ENCODE data around the gene NAP1L4.

The NAP1L4 gene

DNA sequence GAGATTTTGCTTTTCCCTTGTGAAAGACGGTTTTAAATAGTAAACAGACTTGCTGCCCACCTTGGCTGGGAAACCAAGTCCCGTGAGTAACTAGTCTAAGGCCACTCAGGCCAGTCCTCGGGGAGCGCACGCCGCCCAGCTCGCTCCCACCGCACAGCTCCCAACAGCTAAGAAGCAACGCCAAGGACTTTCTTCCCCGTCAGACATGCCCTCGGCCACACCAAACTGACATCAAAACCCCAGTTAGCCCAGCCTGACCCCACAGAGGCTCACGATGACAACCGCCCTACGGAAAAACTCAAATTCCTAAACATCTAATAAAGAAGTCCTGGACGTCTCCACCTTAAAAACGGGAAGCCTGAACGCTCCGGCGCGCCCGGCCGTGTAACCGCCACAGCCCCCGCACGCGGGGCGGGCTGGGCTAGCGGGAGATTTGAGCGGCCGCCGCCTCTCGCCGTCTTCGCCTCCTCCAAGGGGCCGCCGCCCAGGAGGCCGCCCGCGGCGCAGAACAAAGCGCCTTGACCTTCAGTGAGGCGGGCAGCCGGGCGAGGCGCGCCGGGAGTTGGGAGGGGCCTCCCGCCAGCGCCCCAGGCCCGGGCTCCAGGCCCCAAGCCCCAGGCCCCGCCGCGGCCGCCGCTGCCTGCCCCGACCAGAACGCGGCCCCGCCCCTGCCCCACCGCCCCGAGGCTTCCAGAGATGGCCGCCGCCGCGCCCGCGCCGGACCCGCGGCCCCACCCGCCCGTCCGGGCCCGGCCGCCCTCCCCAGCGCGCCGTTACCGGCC, 486 bp downstream of the NAP1L4 start:
- DNase-seq = peak; percentile 55

DNA sequence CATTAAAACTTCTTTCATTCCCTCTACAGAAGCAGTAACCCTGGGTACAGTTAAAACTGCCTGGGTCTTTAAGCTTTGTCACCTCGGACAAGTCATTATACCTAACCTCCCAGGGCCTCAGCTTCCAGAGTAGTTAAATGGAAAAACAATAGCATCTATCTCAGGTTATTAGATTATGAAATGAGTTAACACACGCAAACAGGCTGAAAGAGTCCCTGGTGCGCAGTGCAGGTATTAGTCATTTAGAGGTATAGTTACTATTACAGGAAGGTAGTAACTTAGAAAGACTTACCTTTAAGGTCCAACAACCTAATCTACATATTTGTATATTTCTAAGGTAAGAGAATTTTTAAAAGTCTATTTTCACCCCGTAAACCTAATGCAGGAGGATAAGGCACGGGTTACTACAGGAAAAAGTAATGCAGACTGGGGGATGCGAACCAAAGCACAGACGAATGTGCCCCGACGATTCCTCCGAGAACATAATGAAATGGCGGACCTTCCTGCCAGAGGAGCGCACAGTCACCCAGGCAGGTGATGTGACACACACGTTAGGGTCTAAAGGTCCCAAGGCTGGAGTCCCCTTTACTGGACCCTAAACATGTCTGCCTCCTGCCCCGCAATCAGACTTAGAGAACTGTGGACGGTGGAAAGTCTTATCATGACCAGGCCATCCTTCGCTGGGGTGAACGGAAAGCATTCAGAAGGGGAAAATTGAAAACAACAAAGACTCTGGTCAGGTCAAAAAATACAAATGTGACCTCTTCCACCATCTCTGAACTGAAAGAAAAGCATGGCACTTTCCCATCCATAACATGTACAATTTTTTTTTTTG, 1.3 kb downstream of the NAP1L4 start:
- DNase-seq = peak; percentile 56

DNA sequence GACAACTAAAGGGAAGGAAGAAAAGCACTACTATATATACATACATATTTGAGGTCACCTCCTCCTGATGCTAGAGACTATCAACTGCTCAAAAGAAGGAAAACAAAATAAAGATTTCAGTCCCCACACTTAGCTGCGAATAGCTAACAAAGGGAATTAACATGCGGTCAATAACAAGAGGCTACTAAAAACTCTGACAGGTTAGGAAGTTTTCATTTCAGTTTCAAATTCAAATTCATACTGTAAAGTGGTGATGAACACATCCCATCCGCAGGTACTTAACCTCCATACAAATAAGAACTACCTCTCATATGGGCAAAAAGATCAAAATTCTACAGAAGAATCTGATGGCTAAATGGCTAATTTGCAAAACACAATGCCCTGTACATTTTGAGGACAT, 2.6 kb downstream of the NAP1L4 start:
- no peak for DNase-seq

DNA sequence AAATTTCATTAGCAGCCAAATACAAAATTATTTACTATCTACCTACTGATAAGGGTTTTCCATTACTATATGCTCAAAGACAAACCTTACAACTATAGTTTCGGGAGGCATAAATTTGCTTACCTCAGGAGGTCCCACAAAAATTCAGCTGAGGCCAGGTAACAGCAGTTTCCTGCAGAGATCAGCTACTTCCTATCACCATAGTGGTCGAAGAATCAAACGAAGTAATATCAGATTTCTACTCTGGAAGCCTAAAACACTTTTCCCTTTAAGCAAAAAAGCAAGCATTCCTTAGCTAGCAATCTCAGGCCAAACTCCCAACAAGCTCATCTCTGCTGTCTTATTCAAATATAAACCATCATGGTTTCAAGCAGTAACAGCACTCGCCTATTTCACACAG, 3.1 kb downstream of the NAP1L4 start:
- no peak for DNase-seq

DNA sequence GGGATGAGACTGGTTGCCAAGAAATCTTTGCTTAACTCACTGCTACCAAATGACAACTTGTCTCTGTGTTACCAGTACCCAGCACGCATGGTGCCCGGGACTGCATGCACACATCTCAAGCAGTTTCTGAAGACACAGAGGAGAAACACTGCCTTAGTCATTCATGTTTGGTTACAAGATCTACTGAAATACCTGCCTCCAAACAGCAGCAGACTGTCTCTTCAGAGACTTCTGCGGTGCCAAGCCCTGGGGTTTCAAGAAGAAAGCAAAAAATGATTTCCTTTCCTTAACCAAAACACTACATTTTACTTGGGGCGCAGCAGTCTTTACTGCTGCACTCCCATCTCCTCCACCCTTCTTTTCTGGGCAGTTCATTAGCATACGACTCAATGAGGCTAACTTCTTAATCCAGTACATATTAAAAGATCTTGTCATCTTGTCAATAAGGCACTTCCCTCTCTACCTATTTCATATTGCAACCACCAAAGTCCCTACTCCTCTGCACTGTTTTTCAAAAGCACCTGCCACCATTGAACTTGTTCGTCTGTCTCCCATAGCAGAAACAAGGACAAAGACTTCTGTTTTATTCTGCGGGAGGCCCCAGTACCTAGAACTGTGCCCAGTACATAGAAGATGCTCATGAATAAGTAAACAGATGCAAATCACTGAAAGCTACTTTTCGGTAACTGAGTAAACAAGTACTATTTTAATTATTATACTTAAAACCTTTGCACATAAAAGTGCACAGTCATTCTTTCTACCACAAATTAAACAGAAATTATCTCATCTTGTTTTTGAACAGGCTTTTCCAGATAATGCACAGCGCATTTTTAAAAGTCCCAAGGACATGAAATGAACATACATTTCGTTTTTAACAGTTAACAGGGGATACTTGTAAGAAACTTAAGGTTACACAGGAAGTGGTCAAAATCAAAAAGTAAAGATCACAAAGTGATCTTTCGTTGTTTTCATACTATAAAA, 4.0 kb downstream of the NAP1L4 start:
- DNase-seq = peak; percentile 62

DNA sequence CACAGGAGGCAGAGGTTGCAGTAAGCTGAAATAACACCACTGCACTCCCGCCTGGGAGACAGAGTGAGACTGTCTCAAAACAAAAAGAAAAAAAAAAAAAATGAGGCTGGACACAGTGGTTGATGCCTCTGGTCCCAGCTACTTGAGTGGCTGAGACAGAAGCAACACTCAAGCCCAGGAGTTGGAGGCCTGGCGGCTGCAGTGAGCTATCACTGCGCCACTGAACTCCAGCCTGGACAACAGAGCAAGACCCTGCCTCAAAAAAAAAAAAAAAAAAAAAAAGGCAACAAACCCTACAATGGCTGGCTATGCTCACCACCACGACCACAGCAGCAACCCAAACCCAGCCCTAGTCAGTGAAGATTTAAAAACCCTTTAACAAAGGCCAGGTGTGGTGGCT, 8.2 kb downstream of the NAP1L4 start:
- no peak for DNase-seq

DNA sequence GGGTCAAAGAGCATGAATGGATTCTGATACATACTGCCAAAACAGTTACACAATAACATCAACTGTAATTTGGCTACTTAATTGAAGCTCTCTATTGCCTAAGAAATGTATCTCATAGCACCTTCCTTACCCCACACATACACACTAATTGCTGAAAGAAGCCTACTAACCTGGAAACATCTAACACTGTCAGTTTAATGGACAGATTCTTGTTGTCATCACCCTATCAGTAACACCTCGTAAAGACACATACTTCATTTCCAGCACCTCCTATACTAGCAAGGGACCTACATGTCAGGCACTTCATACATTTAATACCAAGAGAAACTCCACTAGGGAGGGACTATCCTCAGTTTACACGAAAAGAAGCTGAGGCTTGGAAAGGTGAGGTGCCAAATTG, 9.9 kb downstream of the NAP1L4 start:
- no peak for DNase-seq

DNA sequence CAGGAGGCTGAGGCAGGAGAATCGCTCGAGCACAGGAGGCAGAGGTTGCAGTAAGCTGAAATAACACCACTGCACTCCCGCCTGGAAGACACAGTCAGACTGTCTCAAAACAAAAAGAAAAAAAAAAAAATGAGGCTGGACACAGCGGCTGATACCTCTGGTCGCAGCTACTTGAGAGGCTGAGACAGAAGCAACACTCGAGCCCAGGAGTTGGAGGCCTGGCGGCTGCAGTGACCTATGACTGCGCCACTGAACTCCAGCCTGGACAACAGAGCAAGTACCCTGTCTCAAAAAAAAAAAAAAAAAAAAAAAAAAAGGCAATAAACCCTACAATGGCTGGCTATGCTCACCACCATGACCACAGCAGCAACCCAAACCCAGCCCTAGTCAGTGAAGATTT, 11.0 kb downstream of the NAP1L4 start:
- no peak for DNase-seq

DNA sequence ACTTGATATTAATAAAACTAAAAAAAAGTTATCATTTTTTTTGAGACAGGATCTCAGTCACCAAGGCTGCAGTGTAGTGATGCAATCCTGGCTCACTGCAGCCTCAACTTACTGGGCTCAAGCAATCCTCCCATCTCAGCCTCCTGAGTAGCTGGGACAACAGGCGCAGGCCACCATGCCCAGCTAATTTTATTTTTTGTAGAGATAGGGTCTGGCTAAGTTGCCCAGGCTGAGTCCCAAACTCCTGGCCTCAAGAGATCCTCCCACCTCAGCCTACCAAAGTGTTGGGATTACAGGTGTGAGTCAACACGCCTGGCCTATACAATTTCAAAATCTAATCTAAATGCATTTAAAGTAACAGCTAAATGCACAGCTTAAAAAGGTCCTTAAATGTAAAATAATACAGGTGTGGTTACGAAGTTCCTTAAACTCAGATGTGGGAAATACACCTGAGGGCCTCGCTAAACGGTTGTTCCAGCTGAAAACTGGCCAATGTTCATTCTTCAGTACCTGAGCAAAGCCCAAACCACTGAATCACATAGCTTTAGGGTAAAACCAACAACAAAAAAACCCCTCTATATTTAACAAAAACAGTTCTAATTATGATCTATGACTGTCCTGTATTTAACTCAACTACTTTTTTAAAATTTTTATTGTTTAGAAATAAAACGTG, 11.8 kb downstream of the NAP1L4 start:
- DNase-seq = no peak

DNA sequence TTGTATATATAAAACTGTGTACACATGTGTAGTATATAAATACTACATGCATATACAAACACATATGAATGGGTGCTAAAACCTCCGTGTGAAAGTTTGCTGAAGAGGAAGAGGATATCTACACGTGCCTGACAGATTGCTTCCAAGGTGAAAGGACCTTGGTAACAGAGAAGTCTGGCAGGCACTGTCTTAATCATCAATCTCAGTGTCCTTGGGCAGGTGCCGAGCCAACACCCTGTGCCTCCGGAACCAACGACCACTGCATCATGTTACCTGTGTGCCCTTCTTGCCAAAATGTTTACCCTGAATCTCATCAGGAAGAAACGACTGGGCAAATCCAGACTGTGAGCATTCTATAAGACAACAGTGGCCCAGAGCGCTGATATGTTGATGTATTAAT, 15.0 kb downstream of the NAP1L4 start:
- DNase-seq = no peak

DNA sequence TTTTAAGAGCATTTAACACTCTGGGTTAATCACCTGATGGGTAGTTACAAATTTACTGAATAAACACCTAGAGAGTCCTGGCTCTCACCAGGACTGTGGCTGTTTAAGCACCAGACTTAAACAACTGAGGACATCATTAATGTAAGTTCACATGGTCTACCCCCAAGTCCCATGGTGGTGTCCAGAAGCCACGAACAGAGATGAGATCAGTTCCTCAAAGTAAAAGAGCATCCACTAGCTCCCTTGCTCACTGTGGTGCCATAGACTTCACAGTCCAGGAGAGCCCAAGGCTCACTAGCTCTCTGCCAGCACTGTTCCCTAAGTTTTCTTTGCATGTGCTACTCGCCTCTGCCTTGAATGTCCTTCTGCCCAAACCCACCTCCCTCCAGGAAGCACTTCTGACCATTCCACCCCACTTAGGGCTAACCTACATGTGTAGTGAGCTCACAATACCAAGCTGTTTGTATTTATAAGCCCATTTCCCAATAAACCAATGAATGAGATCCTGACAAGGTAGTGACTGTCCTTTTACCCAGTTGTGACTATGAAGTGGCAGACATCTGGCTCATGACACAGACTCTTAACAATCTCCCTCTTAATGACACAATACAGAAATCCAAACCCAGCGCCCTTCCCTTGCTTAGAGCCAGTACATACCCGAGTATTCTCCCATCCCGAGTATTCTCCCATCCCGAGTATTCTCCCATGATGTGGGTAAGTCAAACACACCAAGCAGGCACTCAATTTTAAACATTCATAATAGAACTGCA, 15.7 kb downstream of the NAP1L4 start:
- peak; percentile 58 for DNase-seq

DNA sequence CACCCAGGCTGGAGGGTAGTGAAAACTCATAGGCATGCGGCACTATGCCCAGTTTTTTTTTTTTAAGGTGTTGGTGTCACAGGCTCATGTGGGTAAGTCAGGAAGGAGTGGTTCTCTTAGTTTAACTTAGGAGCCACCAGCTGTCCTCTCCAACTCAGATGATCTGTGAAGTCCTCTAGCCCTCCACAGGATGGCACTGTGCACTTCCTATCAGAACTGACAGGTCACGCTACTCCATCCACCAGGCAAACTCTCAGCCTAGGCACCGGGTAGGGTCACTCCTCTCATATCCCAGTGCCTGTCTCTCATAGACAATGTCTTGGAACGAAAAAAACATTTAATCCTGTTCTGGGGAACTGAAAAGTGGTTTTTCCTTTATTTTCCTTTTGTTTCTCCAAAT, 16.5 kb downstream of the NAP1L4 start:
- peak; percentile 81 for DNase-seq

DNA sequence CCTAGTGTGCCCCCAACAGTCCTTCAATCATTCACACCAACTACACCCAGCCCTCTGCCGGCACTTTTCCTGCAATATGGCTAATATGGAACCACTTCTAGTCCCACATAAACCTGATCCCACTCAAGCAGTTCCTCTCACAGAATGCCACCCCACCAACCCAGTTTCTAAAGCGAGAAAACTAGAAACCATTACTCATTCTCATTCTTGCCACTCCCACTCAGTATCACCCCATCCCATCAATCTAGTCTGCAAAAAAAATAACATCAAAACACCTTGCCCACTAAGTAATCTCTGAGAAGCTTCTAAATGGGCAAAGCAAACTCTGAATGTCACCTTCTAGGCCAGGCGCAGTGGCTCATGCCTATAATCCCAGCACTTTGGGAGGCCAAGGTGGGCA, 17.9 kb downstream of the NAP1L4 start:
- no peak for DNase-seq

DNA sequence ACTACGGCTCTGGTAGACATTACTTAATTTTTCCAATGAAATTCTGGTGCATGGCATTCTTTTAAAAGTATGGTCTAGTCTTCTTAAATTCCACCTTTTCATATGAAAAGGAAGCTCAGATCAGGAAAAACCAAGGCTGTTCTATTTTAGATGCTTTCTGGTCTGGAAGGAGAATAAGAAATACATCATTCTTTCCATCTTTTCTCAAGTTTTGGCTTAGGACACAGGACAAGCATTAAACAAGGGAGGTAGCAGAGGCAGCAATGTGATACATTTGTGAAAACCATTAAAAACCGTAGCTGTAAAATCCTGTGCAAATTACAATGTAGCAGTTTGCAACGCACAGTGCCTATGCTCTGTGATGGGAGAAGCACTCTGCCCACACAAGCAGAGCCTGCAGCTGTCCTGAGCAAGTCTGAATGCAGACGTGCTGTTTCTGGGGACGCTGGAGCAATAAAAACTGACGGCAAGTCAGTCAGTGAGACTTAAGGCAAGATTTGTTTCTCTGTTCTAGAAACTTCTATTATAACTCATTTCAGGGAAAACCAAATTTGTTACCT, 23.7 kb downstream of the NAP1L4 start:
- no peak for DNase-seq

DNA sequence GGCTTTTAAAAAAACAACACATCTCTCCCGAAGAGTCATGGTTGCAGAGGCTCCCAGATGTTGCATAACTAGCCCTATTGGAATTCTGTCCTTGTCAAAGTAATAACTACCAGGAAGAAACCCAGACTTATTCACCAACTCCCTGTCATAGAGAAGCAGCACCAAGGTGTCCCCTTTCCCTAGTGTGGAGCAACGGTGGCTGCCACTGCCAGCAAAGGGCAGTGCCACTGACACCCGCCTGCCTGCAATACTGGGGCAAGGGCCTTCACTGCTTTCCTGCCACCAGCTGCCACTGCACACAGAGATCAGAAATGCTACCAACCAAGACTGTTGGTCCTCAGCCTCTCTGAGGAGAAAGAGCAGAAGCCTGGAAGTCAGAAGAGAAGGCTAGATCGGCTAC, 27.3 kb downstream of the NAP1L4 start:
- no peak for DNase-seq

DNA sequence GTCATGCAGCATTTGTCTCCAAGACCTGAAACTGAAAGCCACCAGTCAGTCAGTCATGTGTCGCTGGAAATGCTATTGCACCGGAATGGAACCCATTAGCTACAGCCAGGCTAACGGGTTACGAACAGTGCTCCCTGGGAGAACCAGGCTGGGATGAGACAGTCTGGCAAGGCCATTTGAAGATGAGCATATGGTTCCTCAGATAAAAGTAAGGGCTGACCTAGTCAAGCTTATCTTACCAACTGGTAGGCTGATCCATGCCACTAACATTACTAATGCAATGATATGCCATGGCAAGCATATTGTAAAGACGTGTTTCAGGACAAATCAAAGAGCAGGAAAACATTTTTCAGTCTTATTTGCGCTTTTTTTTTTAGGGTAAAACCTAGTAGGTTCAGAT, 28.4 kb downstream of the NAP1L4 start:
- DNase-seq = peak; percentile 68

DNA sequence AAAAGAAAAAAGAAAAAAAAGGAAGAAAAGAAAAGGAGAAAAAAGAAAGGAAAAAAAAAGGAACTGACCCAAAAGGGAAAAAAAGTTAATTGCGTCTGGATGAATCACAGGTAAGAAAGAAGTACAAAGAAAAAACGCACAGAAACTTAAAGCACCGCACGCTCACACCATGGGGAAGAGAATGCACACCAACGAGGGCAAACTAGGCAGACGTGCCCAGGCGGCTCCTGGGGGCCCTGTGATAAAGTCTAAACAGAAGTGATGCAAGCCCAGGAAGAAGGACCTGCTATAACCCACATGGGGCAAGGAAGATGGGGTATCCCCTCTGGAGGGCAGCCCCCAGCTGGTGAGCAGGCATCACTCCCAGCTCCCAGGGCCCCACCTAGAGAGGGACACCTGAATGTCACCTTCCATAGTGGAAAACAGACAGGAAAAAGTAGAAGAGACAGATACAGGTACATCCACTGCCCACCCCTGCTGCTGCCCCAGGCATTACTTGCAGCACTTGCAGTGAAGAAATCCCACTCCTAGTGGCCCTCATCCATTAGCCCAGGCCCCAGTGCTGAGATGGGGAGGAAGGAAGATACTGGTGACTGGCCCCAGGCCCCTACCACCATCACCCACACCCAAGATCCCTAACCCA, 28.9 kb downstream of the NAP1L4 start:
- DNase-seq = no peak

DNA sequence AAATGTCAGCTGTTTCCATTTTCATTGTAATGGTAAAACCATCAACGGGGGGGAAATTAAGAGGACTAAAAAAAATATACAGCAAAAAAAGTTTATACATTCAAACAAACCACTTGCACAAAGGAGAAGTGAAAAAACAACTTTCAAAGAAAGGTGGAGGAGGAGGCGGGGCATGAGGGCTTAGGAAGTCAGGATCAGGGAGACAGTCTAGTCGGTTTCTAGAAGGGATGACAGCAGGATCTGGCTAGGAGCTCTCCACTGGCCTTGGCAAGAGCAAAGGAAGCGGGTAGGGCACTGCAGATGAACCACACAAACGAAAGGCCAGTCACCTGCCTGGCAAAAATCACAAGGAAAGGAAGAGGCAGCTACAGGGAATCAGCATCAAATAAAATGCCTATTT, 31.0 kb downstream of the NAP1L4 start:
- no peak for DNase-seq

DNA sequence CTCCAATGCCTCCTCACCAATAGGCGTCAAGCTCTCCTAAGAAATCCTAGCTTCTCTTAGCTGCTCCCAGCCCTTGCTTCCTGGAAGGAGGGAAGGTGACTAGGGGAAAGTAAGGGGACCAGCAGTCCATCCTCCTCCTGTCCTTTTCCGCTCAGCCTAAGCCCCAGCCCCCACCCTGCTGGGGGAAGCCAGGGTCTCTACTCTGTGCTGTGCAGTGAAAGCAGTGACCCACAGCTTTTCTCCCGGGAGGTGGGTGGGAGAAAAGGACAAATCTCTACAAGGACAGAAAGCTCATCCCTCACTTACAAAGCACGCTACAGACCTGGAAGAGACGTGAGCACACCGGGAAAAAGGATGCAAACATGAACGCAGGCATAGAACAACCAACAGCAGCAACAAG, 32.0 kb downstream of the NAP1L4 start:
- no peak for DNase-seq

DNA sequence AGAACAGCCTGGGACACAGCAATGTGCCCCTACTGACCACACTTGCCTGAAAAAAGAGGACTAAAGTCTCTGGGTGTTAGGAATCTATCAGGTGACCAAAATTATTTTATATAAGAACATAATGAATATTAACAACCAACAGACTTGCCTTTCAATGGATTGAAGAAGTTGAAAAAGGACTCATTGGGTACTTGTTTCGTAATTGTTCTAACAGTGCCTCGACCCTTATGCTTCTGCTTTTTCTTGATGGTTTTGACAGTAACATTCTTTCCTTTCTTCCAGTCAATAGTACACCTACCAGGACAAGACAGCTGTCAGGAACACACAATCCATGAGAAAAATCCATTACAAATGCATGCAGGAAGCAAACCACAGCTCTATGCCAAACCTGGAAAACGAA, 33.9 kb downstream of the NAP1L4 start:
- peak; percentile 37 for DNase-seq

DNA sequence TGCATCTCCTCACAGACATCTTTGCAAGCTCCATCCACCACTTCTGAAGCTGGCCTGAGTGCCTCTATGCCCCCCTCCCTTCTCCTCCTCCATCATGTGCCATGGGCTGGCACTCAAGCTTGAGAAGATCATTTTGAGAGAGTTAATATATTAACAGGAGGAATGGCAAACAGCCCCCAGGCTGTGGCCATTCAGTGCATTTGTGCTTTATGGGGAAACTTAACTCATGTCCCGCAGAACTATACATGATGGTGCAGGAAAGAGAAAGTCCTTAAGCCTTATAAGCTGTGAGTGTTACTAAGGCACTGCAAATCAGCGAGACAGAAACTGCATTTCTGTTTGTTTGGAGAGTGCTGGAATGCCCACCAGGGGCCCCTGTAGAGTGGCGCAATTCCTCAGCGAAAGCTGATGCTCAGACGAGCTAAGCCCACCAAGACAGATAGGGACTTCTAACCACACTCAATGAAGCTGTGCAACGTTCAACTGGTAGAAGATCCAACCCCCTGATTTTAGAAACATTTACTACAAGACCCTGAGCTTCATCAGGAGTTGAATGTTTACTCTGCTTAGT, 36.1 kb downstream of the NAP1L4 start:
- DNase-seq = peak; percentile 36

All from hematopoietic multipotent progenitor cell treated with erythropoietin and hydrocortisone succinate and interleukin-3 and kit ligand, for 4 days (in vitro differentiated cells).